Measurements from ENCODE around the gene CMTM7. TPM values are rescaled to one million over a fixed set of nuclear protein-coding genes. Genes with fewer than 3 reads are reported as not detected.

Gene CMTM7
- polyA plus RNA-seq, 3 donors: 100 to 148 (median 146) TPM

DNA sequence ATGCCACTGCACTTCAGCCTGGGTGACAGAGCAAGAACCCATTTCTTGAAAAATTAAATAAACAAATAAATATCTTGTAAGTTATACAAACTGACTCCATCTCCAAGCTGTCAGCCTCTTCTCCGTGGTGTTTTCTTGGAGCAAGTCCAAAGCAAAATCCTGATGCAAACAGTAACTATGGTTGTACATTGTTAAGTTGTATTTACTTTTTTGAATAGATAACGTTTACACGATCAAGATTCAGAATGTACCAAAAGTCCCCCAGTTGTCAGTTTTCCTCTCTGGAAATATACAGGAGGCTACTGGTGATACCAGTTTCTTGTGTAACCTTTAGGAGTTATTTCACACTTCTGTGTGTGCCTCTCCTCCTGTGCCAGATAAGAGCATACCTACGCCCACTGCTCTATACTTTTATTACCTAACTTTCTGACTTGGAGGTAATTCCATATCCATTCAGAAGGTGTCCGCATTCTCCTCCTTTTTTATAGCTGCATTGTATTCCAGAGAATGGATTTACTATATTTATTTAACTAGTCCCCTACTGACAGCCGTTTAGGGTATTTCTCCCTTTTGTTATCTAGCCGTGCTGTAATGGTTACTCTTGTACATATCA, 14.2 kb downstream of the CMTM7 start:
- no peaks in the 10 kb centered on the region for H3K27me3 Mint-ChIP-seq (ENCODE audit: low read depth in 3 of 3)
- peak overlapping the region in 1 of 3 experiments; percentile 57 for H3K4me3 ChIP-seq (replicated peaks in 1 of 3; ENCODE audit: low read depth in 2 of 3, low read length in 3 of 3)
- peaks cover 97 to 100% of the 10 kb centered on the region in 2 donors for H3K4me1 ChIP-seq (ENCODE audit: control insufficient read depth in 1 of 2, insufficient read depth in 2 of 2, low read length in 2 of 2)
- WGBS (ENCODE audit: insufficient coverage): no CpG with 5 or more reads among the region's 7 CpGs
- H3K27me3 ChIP-seq (ENCODE audit: control insufficient read depth in 2 of 2, insufficient read depth in 2 of 2, low read length in 2 of 2): no peaks in the 10 kb centered on the region
- no peak overlapping the region for H3K9ac ChIP-seq (ENCODE audit: insufficient read depth, low read length, poor library complexity, severe bottlenecking)
- H3K36me3 Mint-ChIP-seq: peaks cover 12 to 25% of the 10 kb centered on the region in 2 donors
- H3K4me2 ChIP-seq (replicated peaks; ENCODE audit: extremely low read depth, low read length, poor library complexity, severe bottlenecking): peak overlapping the region; percentile 60
- no peaks in the 10 kb centered on the region for H3K9me3 Mint-ChIP-seq
- TF ChIP-seq, protein P1, sequence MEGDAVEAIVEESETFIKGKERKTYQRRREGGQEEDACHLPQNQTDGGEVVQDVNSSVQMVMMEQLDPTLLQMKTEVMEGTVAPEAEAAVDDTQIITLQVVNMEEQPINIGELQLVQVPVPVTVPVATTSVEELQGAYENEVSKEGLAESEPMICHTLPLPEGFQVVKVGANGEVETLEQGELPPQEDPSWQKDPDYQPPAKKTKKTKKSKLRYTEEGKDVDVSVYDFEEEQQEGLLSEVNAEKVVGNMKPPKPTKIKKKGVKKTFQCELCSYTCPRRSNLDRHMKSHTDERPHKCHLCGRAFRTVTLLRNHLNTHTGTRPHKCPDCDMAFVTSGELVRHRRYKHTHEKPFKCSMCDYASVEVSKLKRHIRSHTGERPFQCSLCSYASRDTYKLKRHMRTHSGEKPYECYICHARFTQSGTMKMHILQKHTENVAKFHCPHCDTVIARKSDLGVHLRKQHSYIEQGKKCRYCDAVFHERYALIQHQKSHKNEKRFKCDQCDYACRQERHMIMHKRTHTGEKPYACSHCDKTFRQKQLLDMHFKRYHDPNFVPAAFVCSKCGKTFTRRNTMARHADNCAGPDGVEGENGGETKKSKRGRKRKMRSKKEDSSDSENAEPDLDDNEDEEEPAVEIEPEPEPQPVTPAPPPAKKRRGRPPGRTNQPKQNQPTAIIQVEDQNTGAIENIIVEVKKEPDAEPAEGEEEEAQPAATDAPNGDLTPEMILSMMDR (IDR thresholded peaks at IDR 0.05): no peak
- H3K79me2 ChIP-seq (ENCODE audit: insufficient read depth, low read length): peaks cover 94% of the 10 kb centered on the region
- intact Hi-C loops (cut with micrococcal nuclease): loop anchor here (2.0 to 10.0 kb wide), 2 partner anchors 17 to 169 kb away; partner anchors contain the start of gene DYNC1LI1 (in 1 of the 2)
- peaks cover 7% of the 10 kb centered on the region for H4K20me1 ChIP-seq (ENCODE audit: insufficient read depth, low read length)
- H3K27ac ChIP-seq (ENCODE audit: low read depth in 1 of 2, low read length in 2 of 2): peak overlapping the region; percentile 32 to 88
- H3K36me3 ChIP-seq (replicated peaks in 1 of 2; ENCODE audit: control insufficient read depth in 1 of 2, insufficient read depth in 2 of 2, low read length in 2 of 2): no peaks in the 10 kb centered on the region
- H3K27ac Mint-ChIP-seq: peak overlapping the region; percentile 83 to 95 (median 92)
- H3K4me1 Mint-ChIP-seq: peaks cover 95% of the 10 kb centered on the region
- H3K9me3 ChIP-seq (replicated peaks in 1 of 2; ENCODE audit: control insufficient read depth in 1 of 2, insufficient read depth in 1 of 2, low read length in 2 of 2): no peaks in the 10 kb centered on the region
- H3K4me3 Mint-ChIP-seq: peak overlapping the region in 1 of 2 donors; percentile 75
- H2AFZ ChIP-seq (ENCODE audit: insufficient read depth, low read depth, low read length, poor library complexity, severe bottlenecking): no peak overlapping the region
- DNase-seq: no peak

DNA sequence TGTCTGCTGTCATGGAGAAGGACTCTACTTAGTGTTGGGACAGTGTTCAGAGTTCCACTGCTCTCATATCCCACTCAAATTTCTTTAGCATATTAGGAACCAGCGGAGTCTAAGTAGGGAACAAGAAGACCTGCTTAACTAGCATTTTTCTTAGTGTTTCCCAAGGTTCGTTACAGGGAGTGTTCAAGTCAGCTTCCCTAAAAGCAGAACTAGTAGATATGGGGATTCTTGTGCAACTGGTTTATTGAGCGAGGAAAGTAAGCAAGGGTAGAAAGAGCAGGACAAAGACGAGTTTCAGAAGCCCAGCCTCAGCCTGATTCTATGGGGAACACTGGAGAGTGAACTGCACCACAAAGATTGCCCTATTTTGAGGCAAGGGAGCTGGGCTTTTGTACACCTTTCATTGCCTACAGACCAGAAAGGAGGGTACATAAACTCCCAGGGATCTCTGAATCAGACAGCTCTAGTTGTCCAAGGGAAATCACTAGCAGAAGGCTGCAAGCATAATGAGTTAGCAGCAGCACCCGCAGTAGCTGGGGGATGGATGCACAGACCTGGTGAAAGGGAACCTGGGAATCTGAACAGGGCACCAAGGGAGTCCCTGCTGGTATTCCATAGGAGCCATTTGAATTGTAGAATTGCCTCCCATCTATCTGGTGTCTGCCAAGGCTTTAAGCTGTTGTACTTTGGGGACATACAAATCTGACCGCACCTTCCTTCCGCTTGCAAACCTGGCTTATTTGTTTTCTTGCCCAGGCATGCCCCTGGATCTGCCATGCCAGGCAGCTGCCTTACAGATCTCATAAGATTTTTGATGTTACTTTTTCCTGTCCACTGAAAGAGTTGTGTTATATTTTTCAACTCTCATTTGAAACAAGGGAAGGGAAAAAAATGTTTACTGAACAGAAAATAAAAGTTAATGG, 15.1 kb downstream of the CMTM7 start:
- peaks cover 10% of the 10 kb centered on the region for H4K20me1 ChIP-seq (ENCODE audit: insufficient read depth, low read length)
- H3K27ac Mint-ChIP-seq: peak overlapping the region; percentile 83 to 95 (median 92)
- peaks cover 93 to 94% of the 10 kb centered on the region in 2 donors for H3K4me1 ChIP-seq (ENCODE audit: control insufficient read depth in 1 of 2, insufficient read depth in 2 of 2, low read length in 2 of 2)
- no peaks in the 10 kb centered on the region for H3K9me3 ChIP-seq (replicated peaks in 1 of 2; ENCODE audit: control insufficient read depth in 1 of 2, insufficient read depth in 1 of 2, low read length in 2 of 2)
- H3K4me3 Mint-ChIP-seq: peak overlapping the region; percentile 47 to 75
- H3K4me1 Mint-ChIP-seq: peaks cover 96% of the 10 kb centered on the region
- 24% methylated on average over 5 of the region's 7 CpGs for WGBS (ENCODE audit: insufficient coverage)
- peak overlapping the region; percentile 41 for H3K9ac ChIP-seq (ENCODE audit: insufficient read depth, low read length, poor library complexity, severe bottlenecking)
- no peaks in the 10 kb centered on the region for H3K9me3 Mint-ChIP-seq
- no peaks in the 10 kb centered on the region for H3K27me3 Mint-ChIP-seq (ENCODE audit: low read depth in 3 of 3)
- peak overlapping the region; percentile 76 to 88 for H3K27ac ChIP-seq (ENCODE audit: low read depth in 1 of 2, low read length in 2 of 2)
- H3K4me2 ChIP-seq (replicated peaks; ENCODE audit: extremely low read depth, low read length, poor library complexity, severe bottlenecking): peak overlapping the region; percentile 60
- TF ChIP-seq, protein P1 (IDR thresholded peaks at IDR 0.05): no peak
- intact Hi-C loops (cut with micrococcal nuclease): loop anchor here (2.0 to 10.0 kb wide), 2 partner anchors 16 to 168 kb away; partner anchors contain the start of gene DYNC1LI1 (in 1 of the 2)
- H2AFZ ChIP-seq (ENCODE audit: insufficient read depth, low read depth, low read length, poor library complexity, severe bottlenecking): no peak overlapping the region
- DNase-seq: peak; percentile 64 to 88 (median 72)
- no peaks in the 10 kb centered on the region for H3K27me3 ChIP-seq (ENCODE audit: control insufficient read depth in 2 of 2, insufficient read depth in 2 of 2, low read length in 2 of 2)
- peak overlapping the region in 2 of 3 experiments; percentile 14 to 57 for H3K4me3 ChIP-seq (replicated peaks in 1 of 3; ENCODE audit: low read depth in 2 of 3, low read length in 3 of 3)
- peaks cover 94% of the 10 kb centered on the region for H3K79me2 ChIP-seq (ENCODE audit: insufficient read depth, low read length)
- no peaks in the 10 kb centered on the region for H3K36me3 ChIP-seq (replicated peaks in 1 of 2; ENCODE audit: control insufficient read depth in 1 of 2, insufficient read depth in 2 of 2, low read length in 2 of 2)
- peaks cover 19 to 32% of the 10 kb centered on the region in 2 donors for H3K36me3 Mint-ChIP-seq
